Thyroid gland (tissue), 4 donors: Measurements from ENCODE around the gene INPP5K. TPM values are rescaled to one million over a fixed set of nuclear protein-coding genes. Genes with fewer than 3 reads are reported as not detected.

Experiments used
- DNase-seq, 2 donors: peaks; one replicate each; pipeline ENCODE4 v3.0.0-alpha.2; 2019
- H3K27ac ChIP-seq, 3 donors: fragments of 200-600 bp; sonication (generic); 1 replicate in 2 of 3; 2 replicates in 1 of 3; pipeline ENCODE4 v1.5.1; 2016 to 2019; ENCODE audit warnings: mild to moderate bottlenecking in 1 of 3, moderate library complexity in 1 of 3
- H3K27me3 ChIP-seq: fragments of 200-600 bp; sonication (generic); one replicate; pipeline ENCODE4 v1.5.1; 2019
- H3K36me3 ChIP-seq, 2 donors: fragments of 200-600 bp; sonication (generic); one replicate each; pipeline ENCODE4 v1.5.1; 2016 to 2019
- H3K4me1 ChIP-seq, 2 donors: fragments of 200-600 bp; sonication (generic); one replicate each; pipeline ENCODE4 v1.5.1; 2017 to 2019
- H3K4me3 ChIP-seq, 3 donors: fragments of 200-600 bp; sonication (generic); replicated peaks in 1 of 3; 1 replicate in 2 of 3; 2 replicates in 1 of 3; pipeline ENCODE4 v1.5.1; 2016; ENCODE audit warnings: mild to moderate bottlenecking in 1 of 3
- H3K9me3 ChIP-seq: fragments of 200-600 bp; sonication (generic); one replicate; pipeline ENCODE4 v1.5.1; 2017
- POLR2A ChIP-seq, 2 donors: fragments of 450-650 bp; IDR thresholded peaks; one replicate each; pipeline ENCODE4 v1.6.1; 2017; ENCODE audit warnings: antibody characterized with exemption in 2 of 2, mild to moderate bottlenecking in 2 of 2, moderate library complexity in 1 of 2
- WGBS, 2 donors: methylation state at CpG; one replicate each; pipeline ENCODE4 v1.1.5; 2017; 5-methylcytosine and 5-hydroxymethylcytosine counted together
- intact Hi-C: fragments of 100-400 bp; cut with DNase I; formaldehyde crosslinking; loops from one replicate; pipeline ENCODE4 v1.15.1; 2023
- total RNA-seq, 4 donors: library from RNA; depleted of rRNA; stranded (reverse); fragments of >200 nt; gene quantifications; one replicate each; pipeline ENCODE4 v1.2.3, GENCODE V29; 2016
- TF ChIP-seq, protein P1 (sequence below), 6 experiments: fragments of 200-600 bp in 3 of 6; fragments of 450-650 bp in 3 of 6; sonication (generic) in 3 of 6; IDR thresholded peaks; one replicate each; pipeline ENCODE4 v1.5.1; 2016 to 2019; ENCODE audit warnings: antibody characterized with exemption in 6 of 6, mild to moderate bottlenecking in 2 of 6, inconsistent platforms in 1 of 6, moderate library complexity in 1 of 6

Gene INPP5K
- total RNA-seq, 4 donors from 2014 or later = 124 to 285 (median 158) TPM

DNA sequence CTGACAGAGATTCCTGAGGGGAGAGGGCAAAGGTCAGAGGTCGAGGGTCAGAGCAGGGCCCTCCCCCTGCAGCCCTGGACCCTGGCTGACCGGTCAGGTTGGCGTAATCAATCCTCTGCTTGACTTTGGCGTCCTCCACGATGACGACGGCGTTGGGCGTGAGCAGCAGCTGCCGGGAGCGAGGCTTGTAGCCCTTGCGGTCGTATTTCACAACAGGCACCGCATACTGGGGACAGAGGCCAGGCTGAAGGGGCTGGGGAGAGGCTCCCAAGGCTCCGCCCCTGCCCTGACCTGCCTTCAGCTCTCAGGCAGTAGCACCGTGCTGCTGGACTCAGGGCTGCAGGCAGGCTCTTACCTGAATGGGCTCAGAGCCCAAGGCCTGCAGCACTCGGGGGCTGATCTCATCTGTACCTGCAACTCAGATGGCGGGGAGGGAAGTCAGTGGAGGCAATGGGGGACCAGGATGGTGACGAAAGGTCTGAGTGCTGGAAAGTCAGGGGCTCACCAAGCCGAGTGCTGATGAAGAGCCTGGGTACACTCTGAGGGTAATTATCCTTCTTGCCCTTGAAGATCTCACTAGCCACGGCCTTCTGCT, 48.4 kb downstream of the INPP5K start:
- H3K27ac ChIP-seq = no peak overlapping the region
- H3K9me3 ChIP-seq = no peaks in the 10 kb centered on the region
- no peak overlapping the region for H3K4me3 ChIP-seq
- WGBS, 2 donors = 81 to 87% methylated on average over 10 to 21 of the region's 21 CpGs
- no peak for DNase-seq
- intact Hi-C loops = no loop called here
- no peaks in the 10 kb centered on the region for H3K4me1 ChIP-seq
- H3K36me3 ChIP-seq = peaks cover 51 to 73% of the 10 kb centered on the region in 2 donors
- no peak for TF ChIP-seq POLR2A (IDR thresholded peaks at IDR 0.05)
- TF ChIP-seq, protein P1, sequence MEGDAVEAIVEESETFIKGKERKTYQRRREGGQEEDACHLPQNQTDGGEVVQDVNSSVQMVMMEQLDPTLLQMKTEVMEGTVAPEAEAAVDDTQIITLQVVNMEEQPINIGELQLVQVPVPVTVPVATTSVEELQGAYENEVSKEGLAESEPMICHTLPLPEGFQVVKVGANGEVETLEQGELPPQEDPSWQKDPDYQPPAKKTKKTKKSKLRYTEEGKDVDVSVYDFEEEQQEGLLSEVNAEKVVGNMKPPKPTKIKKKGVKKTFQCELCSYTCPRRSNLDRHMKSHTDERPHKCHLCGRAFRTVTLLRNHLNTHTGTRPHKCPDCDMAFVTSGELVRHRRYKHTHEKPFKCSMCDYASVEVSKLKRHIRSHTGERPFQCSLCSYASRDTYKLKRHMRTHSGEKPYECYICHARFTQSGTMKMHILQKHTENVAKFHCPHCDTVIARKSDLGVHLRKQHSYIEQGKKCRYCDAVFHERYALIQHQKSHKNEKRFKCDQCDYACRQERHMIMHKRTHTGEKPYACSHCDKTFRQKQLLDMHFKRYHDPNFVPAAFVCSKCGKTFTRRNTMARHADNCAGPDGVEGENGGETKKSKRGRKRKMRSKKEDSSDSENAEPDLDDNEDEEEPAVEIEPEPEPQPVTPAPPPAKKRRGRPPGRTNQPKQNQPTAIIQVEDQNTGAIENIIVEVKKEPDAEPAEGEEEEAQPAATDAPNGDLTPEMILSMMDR (IDR thresholded peaks at IDR 0.05) = no peak
- no peaks in the 10 kb centered on the region for H3K27me3 ChIP-seq

DNA sequence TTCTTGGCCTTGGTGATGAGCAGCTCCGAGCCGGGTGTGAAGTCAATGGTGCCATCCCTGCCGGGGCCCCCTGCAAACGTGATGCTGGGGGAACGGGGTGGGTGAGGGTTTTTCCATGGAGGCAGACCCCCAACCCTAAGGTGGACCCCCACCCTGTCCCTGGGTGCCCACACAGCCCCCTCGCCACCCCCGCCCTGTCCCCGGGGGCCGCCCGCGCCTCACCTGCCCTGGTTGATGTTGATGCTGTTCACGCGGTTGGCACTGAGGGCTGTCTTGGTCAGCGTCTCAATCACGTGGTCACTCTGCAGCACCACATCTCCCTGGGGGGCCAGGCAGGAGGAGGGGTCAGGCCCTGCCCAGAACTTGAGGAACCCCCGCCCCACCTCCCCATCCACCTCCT, 49.2 kb downstream of the INPP5K start:
- Histone ChIP-seq H3K4me3 (no peak overlapping the region), H3K27ac (no peak overlapping the region), H3K9me3 (no peaks in the 10 kb centered on the region), H3K4me1 (no peaks in the 10 kb centered on the region), H3K36me3 (peaks cover 51 to 72% of the 10 kb centered on the region in 2 donors), H3K27me3 (no peaks in the 10 kb centered on the region)
- 89 to 97% methylated on average over 5 to 6 of the region's 16 CpGs for WGBS, 2 donors
- DNase-seq = no peak
- TF ChIP-seq, protein P1 (IDR thresholded peaks at IDR 0.05) = no peak
- no peak for TF ChIP-seq POLR2A (IDR thresholded peaks at IDR 0.05)
- intact Hi-C loops = no loop called here

DNA sequence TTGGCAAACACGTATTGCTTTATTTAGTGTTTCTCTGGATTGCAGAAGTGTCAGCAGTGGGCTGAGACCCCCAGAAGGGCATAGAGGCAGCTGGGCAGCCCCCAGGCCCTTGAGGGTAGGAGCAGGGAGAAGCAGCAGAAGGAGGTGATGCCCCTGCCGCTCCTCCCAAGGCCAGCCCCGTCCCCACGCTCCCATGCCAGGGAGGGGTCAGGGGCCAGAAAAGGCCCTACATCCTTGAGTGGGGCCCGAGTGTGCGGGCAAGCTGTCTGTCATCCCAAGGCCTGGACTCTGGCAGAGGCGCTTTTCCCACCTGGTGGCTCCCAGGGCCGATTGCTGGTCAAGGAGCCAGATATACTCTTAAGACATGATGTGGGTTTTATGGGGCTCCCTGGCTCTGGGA, 52.2 kb downstream of the INPP5K start:
- no peak for TF ChIP-seq POLR2A (IDR thresholded peaks at IDR 0.05)
- TF ChIP-seq, protein P1 (IDR thresholded peaks at IDR 0.05) = no peak
- no peak overlapping the region for H3K27ac ChIP-seq
- intact Hi-C loops = no loop called here
- peaks cover 15 to 19% of the 10 kb centered on the region in 2 donors for H3K4me1 ChIP-seq
- no peak overlapping the region for H3K4me3 ChIP-seq
- no peaks in the 10 kb centered on the region for H3K9me3 ChIP-seq
- no peaks in the 10 kb centered on the region for H3K27me3 ChIP-seq
- 58 to 91% methylated on average over 1 to 7 of the region's 8 CpGs for WGBS, 2 donors
- no peak for DNase-seq
- peaks cover 23 to 41% of the 10 kb centered on the region in 2 donors for H3K36me3 ChIP-seq

DNA sequence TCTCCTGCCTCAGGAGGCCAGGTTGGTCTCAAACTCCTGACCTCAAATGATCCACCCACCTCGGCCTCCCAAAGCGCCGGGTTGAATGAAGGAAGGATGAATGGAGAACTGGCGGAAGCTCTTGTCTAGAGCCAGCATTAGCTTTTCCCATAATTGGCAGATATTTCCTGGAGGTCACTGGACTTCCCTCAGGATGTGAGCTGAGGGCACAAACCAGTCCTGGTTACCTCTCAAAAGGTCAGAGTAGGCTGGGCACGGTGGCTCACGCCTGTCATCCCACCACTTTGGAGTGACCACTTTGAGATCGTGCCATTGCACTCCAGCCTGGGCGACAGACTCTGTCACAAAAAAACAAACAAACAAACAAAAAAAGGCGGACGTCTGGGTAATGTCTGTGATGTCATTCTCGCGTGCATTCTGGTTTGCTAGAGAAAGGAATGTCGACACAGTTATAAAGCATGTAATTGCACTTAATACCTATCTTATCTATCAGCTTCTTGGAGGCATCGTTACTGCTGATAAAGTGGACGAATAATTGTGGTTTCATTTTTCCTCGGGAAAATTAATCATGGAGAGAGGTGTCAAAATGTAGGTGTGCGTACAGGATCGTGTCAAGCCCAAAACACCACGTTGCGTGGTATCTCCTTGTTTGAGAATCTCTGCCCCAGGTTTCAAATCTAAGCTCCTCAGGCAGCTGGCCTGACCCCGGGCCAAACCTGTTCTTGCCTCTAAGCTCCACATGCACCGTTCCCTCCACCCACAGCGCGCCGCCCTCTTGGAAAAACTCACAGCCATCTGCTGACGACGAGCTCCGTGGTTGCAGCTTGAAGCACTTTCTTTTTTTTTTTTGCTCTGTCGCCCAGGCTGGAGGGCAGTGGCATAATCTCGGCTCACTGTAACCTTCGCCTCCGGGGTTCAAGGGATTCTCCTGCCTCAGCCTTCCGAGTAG, 54.0 kb downstream of the INPP5K start:
- Histone ChIP-seq H3K4me1 (peaks cover 15 to 19% of the 10 kb centered on the region in 2 donors), H3K27me3 (no peaks in the 10 kb centered on the region), H3K9me3 (no peaks in the 10 kb centered on the region), H3K27ac (no peak overlapping the region), H3K36me3 (peaks cover 8 to 25% of the 10 kb centered on the region in 2 donors), H3K4me3 (no peak overlapping the region)
- TF ChIP-seq, protein P1 (IDR thresholded peaks at IDR 0.05) = no peak
- no peak for TF ChIP-seq POLR2A (IDR thresholded peaks at IDR 0.05)
- WGBS, 2 donors = 80 to 86% methylated on average over 33 of the region's 33 CpGs
- intact Hi-C loops = no loop called here
- no peak for DNase-seq
